Spleen (tissue), 11 donors: ENCODE data around the gene NRDE2. TPM values are rescaled to one million over a fixed set of nuclear protein-coding genes. Genes with fewer than 3 reads are reported as not detected.
"Not testable (repeated sequence)": the region's sequence is repeated elsewhere in the genome, so short reads cannot be mapped to it uniquely, and the experiment has no call there.

Experiments
- DNase-seq: peaks from one replicate; pipeline ENCODE4 v3.0.0-alpha.2; 2020
- H3K27ac ChIP-seq, 8 donors: fragments of 200-600 bp; sonication (generic) in 7 of 8; 1 replicate in 4 of 8; 2 replicates in 4 of 8; pipeline versions ENCODE4 v1.5.0 to v1.8.0; 2016 to 2021; ENCODE audit warnings: inconsistent platforms in 4 of 8, mild to moderate bottlenecking in 4 of 8, moderate library complexity in 1 of 8
- H3K27me3 ChIP-seq, 7 donors: fragments of 200-600 bp; sonication (generic) in 6 of 7; replicated peaks in 1 of 7; 1 replicate in 4 of 7; 2 replicates in 3 of 7; pipeline versions ENCODE4 v1.5.0 to v1.8.0; 2016 to 2021; ENCODE audit warnings: inconsistent platforms in 3 of 7, mild to moderate bottlenecking in 1 of 7
- H3K36me3 ChIP-seq, 6 donors: fragments of 200-600 bp; sonication (generic) in 5 of 6; 1 replicate in 4 of 6; 2 replicates in 2 of 6; pipeline versions ENCODE4 v1.5.0 to v1.8.0; 2016 to 2021; ENCODE audit warnings: inconsistent platforms in 2 of 6
- H3K4me1 ChIP-seq, 6 donors: fragments of 200-600 bp; sonication (generic) in 5 of 6; 1 replicate in 3 of 6; 2 replicates in 3 of 6; pipeline versions ENCODE4 v1.5.0 to v1.8.0; 2016 to 2021; ENCODE audit warnings: inconsistent platforms in 3 of 6
- H3K4me3 ChIP-seq, 8 donors: fragments of 200-600 bp; sonication (generic) in 7 of 8; 1 replicate in 4 of 8; 2 replicates in 4 of 8; pipeline versions ENCODE4 v1.5.0 to v1.8.0; 2016 to 2021; ENCODE audit warnings: inconsistent platforms in 4 of 8, mild to moderate bottlenecking in 4 of 8, moderate library complexity in 2 of 8
- H3K9me3 ChIP-seq, 8 donors: fragments of 200-600 bp; sonication (generic) in 7 of 8; 1 replicate in 4 of 8; 2 replicates in 4 of 8; pipeline versions ENCODE4 v1.5.0 to v1.8.0; 2016 to 2021; ENCODE audit warnings: inconsistent platforms in 4 of 8
- CTCF ChIP-seq, 11 experiments: fragments of 200-600 bp in 7 of 11; fragments of 450-650 bp in 4 of 11; sonication (generic) in 4 of 11; IDR thresholded peaks in 8 of 11; conservative IDR thresholded peaks in 3 of 11; 1 replicate in 7 of 11; 2 replicates in 4 of 11; pipeline versions ENCODE4 v1.4.0 to v1.8.0; 2016 to 2021; ENCODE audit warnings: antibody characterized with exemption in 11 of 11, inconsistent platforms in 4 of 11, mild to moderate bottlenecking in 1 of 11
- POLR2A ChIP-seq, 3 donors: fragments of 450-650 bp; IDR thresholded peaks; one replicate each; pipeline ENCODE4 v1.5.1; 2017; ENCODE audit warnings: antibody characterized with exemption in 3 of 3, mild to moderate bottlenecking in 1 of 3
- POLR2AphosphoS5 ChIP-seq, 3 donors: sonication (generic); formaldehyde crosslinking; IDR thresholded peaks; one replicate each; pipeline ENCODE4 v1.5.1; 2017; ENCODE audit warnings: antibody characterized with exemption in 3 of 3
- WGBS, 5 donors: extraction: QIAGEN DNeasy Blood & Tissue Kit in 3 of 5; methylation state at CpG; one replicate each; pipeline versions ENCODE4 v1.1.5 to v1.1.7; 2013 to 2018; 5-methylcytosine and 5-hydroxymethylcytosine counted together
- intact Hi-C: fragments of 100-400 bp; cut with DNase I; formaldehyde crosslinking; loops from one replicate; pipeline ENCODE4 v1.15.0; 2023; ENCODE audit warnings: low total_unique reads
- polyA plus RNA-seq, 3 donors: library from polyadenylated mRNA; stranded (reverse); fragments of 200-250 nt; gene quantifications; one replicate each; pipeline ENCODE4 v1.2.1, GENCODE V29; 2013
- total RNA-seq, 7 donors: library from RNA; depleted of rRNA in 3 of 7; stranded (reverse); fragments of >200 nt in 3 of 7; fragmentation: NEBNext Ultra II Directional in 4 of 7; extraction: Animal tissue kit (Norgen Biotek cat#: 25700) in 4 of 7; gene quantifications; one replicate each; pipeline versions ENCODE4 v1.1.0 to v1.2.1, GENCODE V29; 2016 to 2021
- donor health status: healthy with polysubstance abuse.
- donor health status: DM: no; HTN: no; CAD: no; lungs with moderate emphysema.
- donor health status: DM: no; HTN: no; CAD: no.
- donor health status: Bipolar disorder and iron deficiency.
- donor health status: healthy.
- donor health status: DM: no; HTN: no; CAD: no.
- donor health status: DM: yes; HTN: yes; CAD: no.

The NRDE2 gene
- total and polyA plus RNA-seq, 10 donors, result 6.3 to 28.9 (median 17.0) TPM

- Histone ChIP-seq H3K36me3 (no peaks in the 10 kb centered on the region), H3K27me3 (peaks cover 0 to 28% (median 0%) of the 10 kb centered on the region in 7 donors), H3K4me3 (no peak overlapping the region), H3K4me1 (peaks cover 0 to 8% (median 0%) of the 10 kb centered on the region in 6 donors), H3K9me3 (peaks cover 12 to 90% (median 67%) of the 10 kb centered on the region in 8 donors), H3K27ac (no peak overlapping the region)
- intact Hi-C loops, result loop anchor here (5.0 kb wide), 1 partner anchor 267 kb away; no protein-coding TSS in a partner anchor
- no peak for TF ChIP-seq POLR2AphosphoS5 (IDR thresholded peaks at IDR 0.05)
- no peak for TF ChIP-seq POLR2A (IDR thresholded peaks at IDR 0.05)
- no peak for TF ChIP-seq CTCF (IDR thresholded peaks at IDR 0.05 in 8 of 11, conservative IDR thresholded peaks at IDR 0.05 in 3 of 11)
- WGBS, 5 donors, result 75 to 85% (median 78%) methylated on average over 3 of the region's 3 CpGs
- DNase-seq, result no peak
Measured at GRCh38 chr14:90239139-90239538, 92.6 kb downstream of the NRDE2 start.

- peaks cover 0 to 8% (median 0%) of the 10 kb centered on the region in 6 donors for H3K4me1 ChIP-seq
- peak overlapping the region in 1 of 8 donors; percentile 0 for H3K4me3 ChIP-seq
- no peaks in the 10 kb centered on the region for H3K36me3 ChIP-seq
- peak; percentile 89 for DNase-seq
- TF ChIP-seq POLR2AphosphoS5 (IDR thresholded peaks at IDR 0.05) (no peak), CTCF (IDR thresholded peaks at IDR 0.05 in 8 of 11, conservative IDR thresholded peaks at IDR 0.05 in 3 of 11) (peak; percentile 69 to 93 (median 87))
- intact Hi-C loops, result loop anchor here (5.0 kb wide), 1 partner anchor 263 kb away; no protein-coding TSS in a partner anchor
- peaks cover 12 to 55% (median 40%) of the 10 kb centered on the region in 8 donors for H3K9me3 ChIP-seq
- peaks cover 0 to 25% (median 0%) of the 10 kb centered on the region in 7 donors for H3K27me3 ChIP-seq
- 15 to 19% (median 16%) methylated on average over 16 to 25 of the region's 25 CpGs for WGBS, 5 donors
- no peak overlapping the region for H3K27ac ChIP-seq
Measured at GRCh38 chr14:90235179-90235976, 96.4 kb downstream of the NRDE2 start.

- H3K9me3 ChIP-seq, result peaks cover 0 to 10% (median 5%) of the 10 kb centered on the region in 8 donors
- H3K36me3 ChIP-seq, intact Hi-C loops, H3K4me1 ChIP-seq, DNase-seq, H3K4me3 ChIP-seq, H3K27me3 ChIP-seq, H3K27ac ChIP-seq: not testable (repeated sequence)
- WGBS, 5 donors, result 91 to 100% (median 96%) methylated on average over 1 of the region's 1 CpG
Measured at GRCh38 chr14:90229942-90230341, 101.8 kb downstream of the NRDE2 start.

GRCh38 chr14:90228478-90228877, 103.3 kb downstream of the NRDE2 start:
- WGBS, 5 donors, result 73 to 89% (median 81%) methylated on average over 4 of the region's 4 CpGs
- Histone ChIP-seq H3K36me3 (no peaks in the 10 kb centered on the region), H3K27me3 (no peaks in the 10 kb centered on the region), H3K27ac (no peak overlapping the region), H3K9me3 (peaks cover 0 to 24% (median 10%) of the 10 kb centered on the region in 8 donors), H3K4me1 (no peaks in the 10 kb centered on the region), H3K4me3 (no peak overlapping the region)
- intact Hi-C loops, result no loop called here
- DNase-seq, result no peak
- TF ChIP-seq POLR2AphosphoS5 (IDR thresholded peaks at IDR 0.05) (no peak), POLR2A (IDR thresholded peaks at IDR 0.05) (no peak), CTCF (IDR thresholded peaks at IDR 0.05 in 8 of 11, conservative IDR thresholded peaks at IDR 0.05 in 3 of 11) (no peak)

Other genes with a start within 250 kb of the NRDE2 start
- gene PSMC1, start 75.4 kb downstream of the NRDE2 start, total RNA-seq, result 100 to 1,000 TPM in 1 of 7 donors, 10 to 100 TPM in 6; 70.7 to 103 (median 83.3) TPM
- gene PSMC1, start 75.4 kb downstream of the NRDE2 start, polyA plus RNA-seq, result 100 to 1,000 TPM in 1 of 3 donors, 10 to 100 TPM in 2; 72.4 to 104 (median 85.9) TPM
- gene CALM1, start 65.1 kb upstream of the NRDE2 start, total RNA-seq, result 100 to 1,000 TPM; 294 to 483 (median 387) TPM
- 100 to 1,000 TPM; 188 to 292 (median 256) TPM for gene CALM1, start 65.1 kb upstream of the NRDE2 start, polyA plus RNA-seq